Stomach (tissue), 4 donors: ENCODE data around the gene TMEM129.

Source experiments
- POLR2AphosphoS5 ChIP-seq, 3 donors: sonication (generic); formaldehyde crosslinking; IDR thresholded peaks; one replicate each; pipeline ENCODE4 v1.6.1; 2016; ENCODE audit warnings: antibody characterized with exemption in 3 of 3
- TF ChIP-seq, protein P1 (sequence below), 7 experiments: fragments of 450-650 bp in 4 of 7; fragments of 200-600 bp in 3 of 7; sonication (generic) in 3 of 7; IDR thresholded peaks; one replicate each; pipeline ENCODE4 v1.5.1; 2016 to 2019; ENCODE audit warnings: antibody characterized with exemption in 7 of 7, control low read depth in 2 of 7, mild to moderate bottlenecking in 1 of 7

DNA sequence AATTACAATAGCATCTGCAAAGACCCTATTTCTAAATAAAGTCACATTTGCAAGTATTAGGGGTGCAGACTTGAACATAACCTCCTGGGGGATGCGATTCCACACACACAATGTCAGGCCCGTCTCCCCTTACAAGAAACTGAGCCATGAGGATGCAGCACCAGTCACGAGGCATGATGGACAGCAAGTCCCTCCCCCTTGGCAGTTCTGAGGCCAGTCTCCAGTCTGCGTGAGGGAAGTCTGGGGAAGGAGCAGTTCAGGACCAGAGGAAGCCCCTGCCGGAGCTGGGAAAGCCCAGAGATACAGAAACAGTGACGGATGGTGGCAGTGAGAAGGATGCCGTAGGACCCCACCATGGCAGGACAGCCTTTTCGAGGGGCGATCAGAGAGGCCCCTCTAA, 46.4 kb downstream of the TMEM129 start:
- TF ChIP-seq POLR2AphosphoS5 (IDR thresholded peaks at IDR 0.05): no peak
- TF ChIP-seq, protein P1, sequence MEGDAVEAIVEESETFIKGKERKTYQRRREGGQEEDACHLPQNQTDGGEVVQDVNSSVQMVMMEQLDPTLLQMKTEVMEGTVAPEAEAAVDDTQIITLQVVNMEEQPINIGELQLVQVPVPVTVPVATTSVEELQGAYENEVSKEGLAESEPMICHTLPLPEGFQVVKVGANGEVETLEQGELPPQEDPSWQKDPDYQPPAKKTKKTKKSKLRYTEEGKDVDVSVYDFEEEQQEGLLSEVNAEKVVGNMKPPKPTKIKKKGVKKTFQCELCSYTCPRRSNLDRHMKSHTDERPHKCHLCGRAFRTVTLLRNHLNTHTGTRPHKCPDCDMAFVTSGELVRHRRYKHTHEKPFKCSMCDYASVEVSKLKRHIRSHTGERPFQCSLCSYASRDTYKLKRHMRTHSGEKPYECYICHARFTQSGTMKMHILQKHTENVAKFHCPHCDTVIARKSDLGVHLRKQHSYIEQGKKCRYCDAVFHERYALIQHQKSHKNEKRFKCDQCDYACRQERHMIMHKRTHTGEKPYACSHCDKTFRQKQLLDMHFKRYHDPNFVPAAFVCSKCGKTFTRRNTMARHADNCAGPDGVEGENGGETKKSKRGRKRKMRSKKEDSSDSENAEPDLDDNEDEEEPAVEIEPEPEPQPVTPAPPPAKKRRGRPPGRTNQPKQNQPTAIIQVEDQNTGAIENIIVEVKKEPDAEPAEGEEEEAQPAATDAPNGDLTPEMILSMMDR (IDR thresholded peaks at IDR 0.05): no peak
